SK-N-SH (cell line): ENCODE measurements around the gene RNASE9. TPM values are rescaled to one million over a fixed set of nuclear protein-coding genes. Genes with fewer than 3 reads are reported as not detected.

Experiments used
- CTCF ChIA-PET: fragments of 300-600, 350-600 bp; formaldehyde crosslinking; extraction: SDS; loops from one replicate; lab custom pipeline; 2021; lab: Yijun Ruan, JAX
- POLR2A ChIA-PET: fragments of 350-600 bp; sonication (Branson Sonifier 250); formaldehyde crosslinking; extraction: SDS; loops from one replicate; lab custom pipeline; 2020; ENCODE audit warnings: antibody characterized with exemption, inconsistent platforms; lab: Yijun Ruan, JAX
- DNase-seq: peaks from one replicate; pipeline ENCODE4 v3.0.0; 2012
- H2AFZ ChIP-seq: fragments of 200-600 bp; sonication (generic); 2 replicates; pipeline ENCODE4 v1.8.1; 2016; ENCODE audit warnings: antibody characterized with exemption, mild to moderate bottlenecking, low read depth
- H3F3A ChIP-seq: fragments of 200-600 bp; sonication (generic); replicated peaks from 2 replicates; pipeline ENCODE3; 2016; ENCODE audit warnings: antibody characterized with exemption, mild to moderate bottlenecking; ENCODE audit not compliant: insufficient read depth
- H3K27ac ChIP-seq, 2 experiments: fragments of 200-500 bp in 1 of 2; fragments of 200-600 bp in 1 of 2; sonication (Bioruptor generic) in 1 of 2; sonication (generic), shearing (Covaris generic) in 1 of 2; 2 replicates each; pipeline versions ENCODE4 v1.5.1 to v1.6.1; 2014 to 2016; ENCODE audit warnings: low read depth in 2 of 2, inconsistent platforms in 1 of 2, low read length in 1 of 2, mild to moderate bottlenecking in 1 of 2, mixed read lengths in 1 of 2
- H3K27me3 ChIP-seq: fragments of 200-600 bp; sonication (generic), shearing (Covaris generic); 2 replicates; pipeline ENCODE4 v1.6.1; 2016; ENCODE audit warnings: mixed run types; ENCODE audit not compliant: insufficient read depth
- H3K36me3 ChIP-seq, 2 experiments: fragments of 200-500 bp in 1 of 2; fragments of 200-600 bp in 1 of 2; sonication (Bioruptor generic) in 1 of 2; sonication (generic) in 1 of 2; replicated peaks in 1 of 2; 2 replicates each; pipeline versions ENCODE3 to v1.5.1; 2014 to 2016; ENCODE audit warnings: low read length in 1 of 2, mild to moderate bottlenecking in 1 of 2; ENCODE audit not compliant: insufficient read depth in 2 of 2, control insufficient read depth in 1 of 2
- H3K4me1 ChIP-seq, 2 experiments: fragments of 200-500 bp in 1 of 2; fragments of 200-600 bp in 1 of 2; sonication (Bioruptor generic) in 1 of 2; sonication (generic), shearing (Covaris generic) in 1 of 2; 2 replicates each; pipeline versions ENCODE4 v1.5.1 to v1.6.1; 2014 to 2016; ENCODE audit warnings: low read depth in 1 of 2, low read length in 1 of 2, mixed run types in 1 of 2; ENCODE audit not compliant: insufficient read depth in 2 of 2, control insufficient read depth in 1 of 2
- H3K4me2 ChIP-seq: fragments of 200-600 bp; sonication (generic), shearing (Covaris generic); 2 replicates; pipeline ENCODE4 v1.6.1; 2017; ENCODE audit warnings: mixed run types
- H3K4me3 ChIP-seq, 2 experiments: fragments of 200-500 bp in 1 of 2; fragments of 200-600 bp in 1 of 2; sonication (Bioruptor generic) in 1 of 2; sonication (generic), shearing (Covaris generic) in 1 of 2; 2 replicates each; pipeline versions ENCODE4 v1.5.1 to v1.8.1; 2014 to 2016; ENCODE audit warnings: low read depth in 2 of 2, inconsistent platforms in 1 of 2, low read length in 1 of 2, mild to moderate bottlenecking in 1 of 2, mixed read lengths in 1 of 2, moderate library complexity in 1 of 2
- H3K79me2 ChIP-seq: fragments of 200-600 bp; sonication (generic); 2 replicates; pipeline ENCODE4 v1.8.1; 2017; ENCODE audit warnings: mild to moderate bottlenecking; ENCODE audit not compliant: insufficient read depth
- H3K9ac ChIP-seq: fragments of 200-600 bp; sonication (generic); 2 replicates; pipeline ENCODE4 v1.6.1; 2017; ENCODE audit warnings: mixed run types
- H3K9me2 ChIP-seq: fragments of 200-600 bp; sonication (generic); 2 replicates; pipeline ENCODE4 v1.6.1; 2017; ENCODE audit warnings: mixed run types
- H3K9me3 ChIP-seq: fragments of 200-600 bp; sonication (generic); 2 replicates; pipeline ENCODE4 v1.6.1; 2017; ENCODE audit warnings: mixed run types, mild to moderate bottlenecking, moderate library complexity
- H4K20me1 ChIP-seq: fragments of 200-600 bp; sonication (generic); 2 replicates; pipeline ENCODE4 v1.6.1; 2017; ENCODE audit warnings: mild to moderate bottlenecking, mixed run types; ENCODE audit not compliant: insufficient read depth
- CHD2 ChIP-seq: fragments of 150-350 bp; IDR thresholded peaks from 2 replicates; pipeline ENCODE4 v1.6.1; 2018; ENCODE audit warnings: low read length; ENCODE audit not compliant: partially characterized antibody
- CTCF ChIP-seq: fragments of 200-600 bp; sonication (generic); IDR thresholded peaks from 2 replicates; pipeline ENCODE4 v1.6.1; 2017; ENCODE audit warnings: antibody characterized with exemption, mild to moderate bottlenecking, moderate library complexity
- ELF1 ChIP-seq: IDR thresholded peaks from 2 replicates; pipeline ENCODE4 v1.4.0; 2012
- EP300 ChIP-seq, 2 experiments: IDR thresholded peaks; 2 replicates each; pipeline versions ENCODE4 v1.4.0 to v1.6.1; 2012; ENCODE audit warnings: borderline replicate concordance in 1 of 2, low read depth in 1 of 2, low read length in 1 of 2
- EZH2phosphoT487 ChIP-seq: fragments of 200-600 bp; sonication (generic); IDR thresholded peaks from 2 replicates; pipeline ENCODE4 v1.6.1; 2017; ENCODE audit warnings: low read depth, mixed run types, mild to moderate bottlenecking, antibody characterized with exemption, moderate library complexity, borderline replicate concordance
- FOSL2 ChIP-seq: IDR thresholded peaks from 2 replicates; pipeline ENCODE4 v1.4.0; 2012; ENCODE audit warnings: low read depth, mild to moderate bottlenecking, moderate library complexity, borderline replicate concordance
- FOXJ3 ChIP-seq: sonication (generic); formaldehyde crosslinking; IDR thresholded peaks from 2 replicates; pipeline ENCODE4 v1.5.1; 2020; ENCODE audit warnings: mild to moderate bottlenecking, missing genetic modification reagents
- GABPA ChIP-seq: IDR thresholded peaks from 2 replicates; pipeline ENCODE4 v1.4.0; 2012; ENCODE audit warnings: low read depth, mild to moderate bottlenecking
- GATA2 ChIP-seq: sonication (generic); formaldehyde crosslinking; IDR thresholded peaks from 2 replicates; pipeline ENCODE4 v1.5.0; 2020; ENCODE audit warnings: mild to moderate bottlenecking, missing genetic modification reagents
- IRF3 ChIP-seq: fragments of 150-350 bp; IDR thresholded peaks from 2 replicates; pipeline ENCODE4 v1.6.1; 2016; ENCODE audit warnings: mild to moderate bottlenecking, low read depth, low read length
- JUND ChIP-seq: IDR thresholded peaks from 2 replicates; pipeline ENCODE4 v1.4.0; 2012
- MXI1 ChIP-seq: IDR thresholded peaks from 2 replicates; pipeline ENCODE4 v1.6.1; 2012; ENCODE audit warnings: mild to moderate bottlenecking, low read depth, low read length, improper control_type of control experiment
- NRF1 ChIP-seq: IDR thresholded peaks from 2 replicates; pipeline ENCODE4 v1.6.1; 2012; ENCODE audit warnings: low read depth, mild to moderate bottlenecking, low read length
- PBX3 ChIP-seq: IDR thresholded peaks from 2 replicates; pipeline ENCODE4; 2012
- POLR2AphosphoS5 ChIP-seq: IDR thresholded peaks from 2 replicates; pipeline ENCODE4 v1.6.1; 2012; ENCODE audit warnings: low read depth, low read length
- RAD21 ChIP-seq: IDR thresholded peaks from 2 replicates; pipeline ENCODE4 v1.6.1; 2012; ENCODE audit warnings: mild to moderate bottlenecking, low read length
- RCOR1 ChIP-seq: fragments of 150-350 bp; IDR thresholded peaks from 2 replicates; pipeline ENCODE4 v1.6.1; 2017; ENCODE audit warnings: antibody characterized with exemption, low read length
- RXRA ChIP-seq: IDR thresholded peaks from 2 replicates; pipeline ENCODE4 v1.4.0; 2012; ENCODE audit warnings: low read depth, mild to moderate bottlenecking, borderline replicate concordance
- SMC3 ChIP-seq: IDR thresholded peaks from 2 replicates; pipeline ENCODE4 v1.6.1; 2012; ENCODE audit warnings: low read depth, low read length, improper control_type of control experiment
- TAF1 ChIP-seq: IDR thresholded peaks from 2 replicates; pipeline ENCODE4 v1.6.1; 2012; ENCODE audit warnings: low read depth, mild to moderate bottlenecking, low read length, moderate library complexity, borderline replicate concordance
- TCF12 ChIP-seq: IDR thresholded peaks from 2 replicates; pipeline ENCODE4 v1.4.0; 2012
- TEAD4 ChIP-seq: IDR thresholded peaks from 2 replicates; pipeline ENCODE4 v1.4.0; 2012; ENCODE audit warnings: mild to moderate bottlenecking, borderline replicate concordance; ENCODE audit not compliant: insufficient read depth
- USF1 ChIP-seq: IDR thresholded peaks from 2 replicates; pipeline ENCODE4 v1.4.0; 2012; ENCODE audit warnings: low read depth, borderline replicate concordance
- ZBTB33 ChIP-seq: IDR thresholded peaks from 2 replicates; pipeline ENCODE4 v1.4.0; 2012; ENCODE audit warnings: low read depth, borderline replicate concordance
- WGBS: methylation state at CpG from one replicate; pipeline ENCODE4 v1.1.6; 2017; ENCODE audit warnings: low lambda C conversion rate; 5-methylcytosine and 5-hydroxymethylcytosine counted together
- polyA plus RNA-seq, 3 experiments: library from polyadenylated mRNA; depleted of rRNA; stranded (reverse); fragments of >200 nt; gene quantifications; 2 replicates each; pipeline ENCODE4 v1.2.3, GENCODE V29; 2012

The RNASE9 gene
- polyA plus RNA-seq, 1 of the 3 experiments (the other 2 are of a cell fraction) = not detected

GRCh38 chr14:20609215-20610001 lies 48.6 kb upstream of the RNASE9 start:
- no peak overlapping the region for H3K27ac ChIP-seq
- WGBS = under 1% methylated on average over 43 of the region's 44 CpGs
- no peaks in the 10 kb centered on the region for H3K36me3 ChIP-seq
- H3K9me2 ChIP-seq = no peaks in the 10 kb centered on the region
- peaks cover 29% of the 10 kb centered on the region for H3F3A ChIP-seq
- DNase-seq = peak; percentile 75
- peak overlapping the region; percentile 46; the same call in 1 of the 2 replicates for H3K9ac ChIP-seq
- H3K4me3 ChIP-seq = peak overlapping the region; percentile 82 to 96
- H3K79me2 ChIP-seq = no peaks in the 10 kb centered on the region
- no peaks in the 10 kb centered on the region; a peak in 2 of 4 replicates for H3K4me1 ChIP-seq
- POLR2A ChIA-PET = no interaction called here
- H4K20me1 ChIP-seq = peaks cover 6% of the 10 kb centered on the region
- no peaks in the 10 kb centered on the region for H3K9me3 ChIP-seq
- CTCF ChIA-PET = interaction anchor here (0.6 to 4.9 kb wide), 40 partner anchors 7 to 323 kb away, joined by 3 to 70 read pairs (median 4); partner anchors contain the start of genes APEX1, CCNB1IP1, OSGEP and PARP2
- peak overlapping the region; percentile 63 for H2AFZ ChIP-seq
- TF ChIP-seq ELF1 (no peak), JUND (no peak), GABPA (no peak), RCOR1 (peak; percentile 50), MXI1 (peak; percentile 60; the same call in 1 of the 2 replicates), TAF1 (no peak), ZBTB33 (no peak), NRF1 (no peak), EZH2phosphoT487 (no peak), TEAD4 (peak; percentile 68; the same call in 1 of the 2 replicates), FOSL2 (peak; percentile 63; the same call in 1 of the 2 replicates), POLR2AphosphoS5 (no peak), CHD2 (no peak), EP300 (IDR thresholded peaks at IDR 0.05; ENCODE audit: borderline replicate concordance in 1 of 2, low read depth in 1 of 2, low read length in 1 of 2) (no peak), GATA2 (CRISPR knock-in tag) (no peak), PBX3 (0 out of 2 replicates have a peak, but pooled peaks have one; percentile 19), USF1 (no peak), RXRA (peak; percentile 37; the same call in 1 of the 2 replicates), TCF12 (no peak), SMC3 (peak; percentile 69), CTCF (peak; percentile 97), IRF3 (no peak), RAD21 (peak; percentile 93), FOXJ3 (CRISPR knock-in tag) (no peak)
- no peaks in the 10 kb centered on the region for H3K27me3 ChIP-seq
- H3K4me2 ChIP-seq = peak overlapping the region; percentile 73
